Heart right ventricle (tissue), 16 donors: ENCODE data around the gene CEP89. TPM values are rescaled to one million over a fixed set of nuclear protein-coding genes. Genes with fewer than 3 reads are reported as not detected.

Experiments
- ATAC-seq, 8 donors: fragments of 200-7000 bp; cut with Tn5 transposase; one replicate each; pipeline ENCODE4 v1.9.1; 2020; ENCODE audit warnings: mild to moderate bottlenecking in 8 of 8, moderate library complexity in 8 of 8, moderate number of reproducible peaks in 1 of 8
- DNase-seq, 2 donors: peaks; one replicate each; pipeline ENCODE4 v3.0.0-alpha.2; 2020
- H3K27ac ChIP-seq, 10 donors: fragments of 200-600 bp; sonication (generic) in 2 of 10; one replicate each; pipeline versions ENCODE4 v1.5.0 to v1.8.0; 2020 to 2022; ENCODE audit warnings: mild to moderate bottlenecking in 3 of 10
- H3K27me3 ChIP-seq, 7 donors: fragments of 200-600 bp; one replicate each; pipeline ENCODE4 v1.8.0; 2021 to 2022; ENCODE audit warnings: mild to moderate bottlenecking in 2 of 7
- H3K36me3 ChIP-seq, 9 donors: fragments of 200-600 bp; sonication (generic) in 1 of 9; one replicate each; pipeline versions ENCODE4 v1.5.0 to v1.8.0; 2020 to 2022; ENCODE audit warnings: mild to moderate bottlenecking in 2 of 9
- H3K4me1 ChIP-seq, 9 donors: fragments of 200-600 bp; sonication (generic) in 1 of 9; one replicate each; pipeline versions ENCODE4 v1.5.0 to v1.8.0; 2020 to 2022; ENCODE audit warnings: mild to moderate bottlenecking in 4 of 9
- H3K4me3 ChIP-seq, 10 donors: fragments of 200-600 bp; sonication (generic) in 2 of 10; one replicate each; pipeline versions ENCODE4 v1.5.0 to v1.8.0; 2020 to 2022; ENCODE audit warnings: mild to moderate bottlenecking in 7 of 10, moderate library complexity in 2 of 10
- H3K9me3 ChIP-seq, 11 donors: fragments of 200-600 bp in 10 of 11; sonication (generic) in 2 of 11; one replicate each; pipeline versions ENCODE4 v1.5.0 to v1.8.0; 2013 to 2022; ENCODE audit warnings: mild to moderate bottlenecking in 2 of 11, control low read depth in 1 of 11, moderate library complexity in 1 of 11
- WGBS, 2 donors: extraction: QIAGEN DNeasy Blood & Tissue Kit; methylation state at CpG; one replicate each; pipeline ENCODE4 v1.1.7; 2013; ENCODE audit warnings: inconsistent platforms in 1 of 2; 5-methylcytosine and 5-hydroxymethylcytosine counted together
- intact Hi-C, 10 donors: fragments of 100-400 bp; cut with DNase I; formaldehyde crosslinking; loops; one replicate each; pipeline versions ENCODE4 v1.11.1 to v1.14.2; 2022
- polyA plus RNA-seq, 2 donors: library from polyadenylated mRNA; stranded (reverse); fragments of 200-250 nt; gene quantifications; one replicate each; pipeline ENCODE4 v1.2.3, GENCODE V29; 2013
- total RNA-seq, 10 donors: library from RNA; stranded (reverse); fragmentation: NEBNext Ultra II Directional in 3 of 10; extraction: Animal tissue kit (Norgen Biotek cat#: 25700) in 3 of 10; gene quantifications; one replicate each; pipeline versions ENCODE4 v1.2.1 to v1.2.4, GENCODE V29; 2021 to 2023
- TF ChIP-seq, protein P1 (sequence below), 9 donors: fragments of 200-600 bp; sonication (generic) in 2 of 9; IDR thresholded peaks; one replicate each; pipeline versions ENCODE4 v1.5.0 to v1.8.0; 2021 to 2022; ENCODE audit warnings: antibody characterized with exemption in 9 of 9, mild to moderate bottlenecking in 5 of 9, moderate library complexity in 1 of 9
- donor health status: Arrhythmogenic right ventricular cardiomyopathy.
- donor health status: ischemic (EF 13 %, LVEDD 7.1; RV severe dilation, severe dysfunction).
- donor health status: healthy with polysubstance abuse.
- donor health status: DM: no; HTN: yes; CAD: no.
- donor health status: DM: no; HTN: no; CAD: no.
- donor health status: ischemic (EF 25% LVEDD 6.9; RV normal size, moderate dysfunction).
- donor health status: ischemic (EF 25% LVEDD 5.7; RV mildly dilated, moderate dysfunction).
- donor health status: healthy.
- donor health status: DM: yes; HTN: yes; CAD: no.
- donor health status: Ischemic cardiomyopathy.
- donor health status: ischemic (EF 35%, LVEDD 5.7; RV mildly dilated, moderate dysfunction).
- donor health status: nonischemic (EF 11% LVEDD 7.7; RV severe dilation, severe dysfunction).
- donor health status: DM: yes; HTN: yes; CAD: no.
- donor health status: PGD.
- donor health status: ischemic (EF 29% LVEDD 5.4; RV normal size, mild dysfunction).
- donor health status: nonischemic (EF 23%, LVEDD 6.1; RV moderate dilation, normal function).

Gene CEP89
- total and polyA plus RNA-seq, 12 donors = 7.5 to 13.9 (median 10.0) TPM

DNA sequence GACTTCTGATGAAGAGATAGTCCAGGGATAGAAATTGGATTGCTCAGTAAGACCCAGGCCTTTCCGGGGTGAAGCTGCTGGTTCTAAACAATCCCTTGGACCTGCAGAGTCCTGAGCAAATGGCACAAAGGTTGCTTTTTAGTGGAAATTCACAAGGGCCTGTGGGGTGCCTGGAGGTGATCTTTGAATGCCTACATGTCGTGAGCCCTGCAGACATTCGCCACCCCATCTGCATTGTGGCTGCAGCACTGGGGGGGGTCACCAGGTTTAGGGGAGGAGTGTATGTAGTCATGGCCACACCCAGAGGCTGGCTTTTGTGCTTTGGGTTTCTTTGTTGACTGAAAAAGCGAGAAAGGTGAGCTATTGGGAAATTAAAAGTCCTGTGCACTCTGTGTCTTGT lies 143.6 kb downstream of the CEP89 start:
- Histone ChIP-seq H3K9me3 (peaks cover 0 to 5% (median 0%) of the 10 kb centered on the region in 11 donors), H3K36me3 (no peaks in the 10 kb centered on the region), H3K4me1 (no peaks in the 10 kb centered on the region), H3K27ac (no peak overlapping the region), H3K27me3 (peaks cover 0 to 23% (median 10%) of the 10 kb centered on the region in 7 donors), H3K4me3 (no peak overlapping the region)
- intact Hi-C loops = no loop called here
- no peak for DNase-seq
- no peak for ATAC-seq
- WGBS, 2 donors = 80 to 86% methylated on average over 4 of the region's 4 CpGs
- TF ChIP-seq, protein P1, sequence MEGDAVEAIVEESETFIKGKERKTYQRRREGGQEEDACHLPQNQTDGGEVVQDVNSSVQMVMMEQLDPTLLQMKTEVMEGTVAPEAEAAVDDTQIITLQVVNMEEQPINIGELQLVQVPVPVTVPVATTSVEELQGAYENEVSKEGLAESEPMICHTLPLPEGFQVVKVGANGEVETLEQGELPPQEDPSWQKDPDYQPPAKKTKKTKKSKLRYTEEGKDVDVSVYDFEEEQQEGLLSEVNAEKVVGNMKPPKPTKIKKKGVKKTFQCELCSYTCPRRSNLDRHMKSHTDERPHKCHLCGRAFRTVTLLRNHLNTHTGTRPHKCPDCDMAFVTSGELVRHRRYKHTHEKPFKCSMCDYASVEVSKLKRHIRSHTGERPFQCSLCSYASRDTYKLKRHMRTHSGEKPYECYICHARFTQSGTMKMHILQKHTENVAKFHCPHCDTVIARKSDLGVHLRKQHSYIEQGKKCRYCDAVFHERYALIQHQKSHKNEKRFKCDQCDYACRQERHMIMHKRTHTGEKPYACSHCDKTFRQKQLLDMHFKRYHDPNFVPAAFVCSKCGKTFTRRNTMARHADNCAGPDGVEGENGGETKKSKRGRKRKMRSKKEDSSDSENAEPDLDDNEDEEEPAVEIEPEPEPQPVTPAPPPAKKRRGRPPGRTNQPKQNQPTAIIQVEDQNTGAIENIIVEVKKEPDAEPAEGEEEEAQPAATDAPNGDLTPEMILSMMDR (IDR thresholded peaks at IDR 0.05) = no peak

Other genes starting within 250 kb of the CEP89 start
- under 1 TPM in 1 of 10 donors, not detected in 9; 0.24 TPM for gene SLC7A9, start 102.2 kb downstream of the CEP89 start, total RNA-seq
- gene SLC7A9, start 102.2 kb downstream of the CEP89 start, polyA plus RNA-seq = under 1 TPM in 1 of 2 donors, not detected in 1; 0.12 TPM
- 1 to 10 TPM in 1 of 10 donors, under 1 TPM in 9; 0.40 to 1.3 (median 0.58) TPM for gene FAAP24, start 284 bp upstream of the CEP89 start, total RNA-seq
- 1 to 10 TPM in 1 of 2 donors, not detected in 1; 1.3 TPM for gene FAAP24, start 284 bp upstream of the CEP89 start, polyA plus RNA-seq
- gene RHPN2, start 92.9 kb upstream of the CEP89 start, total RNA-seq = 1 to 10 TPM in 6 of 10 donors, under 1 TPM in 4; 0.33 to 2.1 (median 1.2) TPM
- under 1 TPM; 0.68 to 0.95 TPM for gene RHPN2, start 92.9 kb upstream of the CEP89 start, polyA plus RNA-seq
- 1 to 10 TPM; 4.5 to 7.4 (median 5.5) TPM for gene GPATCH1, start 109.2 kb upstream of the CEP89 start, total RNA-seq
- 1 to 10 TPM; 3.1 to 4.1 TPM for gene GPATCH1, start 109.2 kb upstream of the CEP89 start, polyA plus RNA-seq
- under 1 TPM in 2 of 10 donors, not detected in 8; 0.13 to 0.37 TPM for gene WDR88, start 160.2 kb upstream of the CEP89 start, total RNA-seq
- not detected for gene WDR88, start 160.2 kb upstream of the CEP89 start, polyA plus RNA-seq
- gene LRP3, start 222.4 kb upstream of the CEP89 start, total RNA-seq = 10 to 100 TPM; 13.7 to 23.6 (median 16.3) TPM
- 1 to 10 TPM; 8.5 to 9.9 TPM for gene LRP3, start 222.4 kb upstream of the CEP89 start, polyA plus RNA-seq